ENCODE measurements around the gene SRF. TPM values are rescaled to one million over a fixed set of nuclear protein-coding genes. Genes with fewer than 3 reads are reported as not detected.

Gene SRF
- total RNA-seq, 1 donor from 2014 or later: 77.6 TPM

- intact Hi-C loops (cut with DNase I): no loop called here
- no peak for DNase-seq (ENCODE audit: missing footprints)
- ATAC-seq: no peak
Measured at GRCh38 chr6:43203029-43203717, 32.1 kb downstream of the SRF start.

DNA sequence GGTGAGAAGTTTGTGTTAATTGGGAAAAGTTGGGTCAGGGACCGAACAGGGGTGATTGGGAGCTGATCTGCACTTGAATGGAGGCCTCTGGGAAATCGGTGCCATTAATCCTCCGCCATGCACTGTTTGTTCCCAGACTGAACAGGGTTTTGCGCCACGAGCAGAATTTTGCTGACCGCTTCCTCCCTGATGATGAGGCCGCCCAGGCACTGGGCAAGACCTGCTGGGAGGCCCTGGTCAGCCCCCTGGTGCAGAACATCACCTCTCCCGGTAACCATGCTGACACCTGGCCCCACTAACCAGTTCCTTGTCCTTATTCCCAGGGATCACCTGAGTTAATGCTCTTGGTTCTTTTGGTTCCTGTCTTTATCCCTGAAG lies 32.6 kb downstream of the SRF start:
- DNase-seq (ENCODE audit: missing footprints) (no peak), ATAC-seq (no peak)
- intact Hi-C loops (cut with DNase I): no loop called here

GRCh38 chr6:43204271-43205105 lies 33.4 kb downstream of the SRF start:
- intact Hi-C loops (cut with DNase I): no loop called here
- DNase-seq (ENCODE audit: missing footprints) (no peak), ATAC-seq (no peak)

GRCh38 chr6:43205849-43206248 lies 34.8 kb downstream of the SRF start:
- ATAC-seq (no peak), DNase-seq (ENCODE audit: missing footprints) (no peak)
- intact Hi-C loops (cut with DNase I): no loop called here

DNA sequence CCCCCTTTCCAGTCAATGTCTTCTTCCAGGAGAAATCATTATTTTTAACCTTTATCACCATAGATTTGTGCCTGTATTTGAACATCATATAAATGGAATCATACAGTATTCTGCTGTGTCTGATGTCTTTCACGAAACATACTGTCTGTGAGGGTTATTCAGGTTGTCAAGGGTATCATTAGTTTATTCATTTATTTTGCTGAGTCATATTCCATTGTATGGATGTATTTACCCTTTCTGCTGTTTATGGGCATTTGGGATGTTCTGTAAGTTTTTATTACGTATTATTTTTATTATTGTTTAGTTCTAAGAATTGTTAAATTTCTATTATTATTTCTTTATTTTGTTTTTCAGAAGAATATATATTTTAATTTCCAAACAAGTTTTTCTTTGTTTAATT lies 36.2 kb downstream of the SRF start:
- intact Hi-C loops (cut with DNase I): no loop called here
- ATAC-seq: no peak
- DNase-seq (ENCODE audit: missing footprints): no peak

GRCh38 chr6:43211955-43212354 lies 40.9 kb downstream of the SRF start:
- no peak for DNase-seq (ENCODE audit: missing footprints)
- intact Hi-C loops (cut with DNase I): no loop called here
- no peak for ATAC-seq

- ATAC-seq: no peak
- DNase-seq (ENCODE audit: missing footprints): no peak
- intact Hi-C loops (cut with DNase I): no loop called here
Measured at GRCh38 chr6:43213431-43213830, 42.4 kb downstream of the SRF start.

DNA sequence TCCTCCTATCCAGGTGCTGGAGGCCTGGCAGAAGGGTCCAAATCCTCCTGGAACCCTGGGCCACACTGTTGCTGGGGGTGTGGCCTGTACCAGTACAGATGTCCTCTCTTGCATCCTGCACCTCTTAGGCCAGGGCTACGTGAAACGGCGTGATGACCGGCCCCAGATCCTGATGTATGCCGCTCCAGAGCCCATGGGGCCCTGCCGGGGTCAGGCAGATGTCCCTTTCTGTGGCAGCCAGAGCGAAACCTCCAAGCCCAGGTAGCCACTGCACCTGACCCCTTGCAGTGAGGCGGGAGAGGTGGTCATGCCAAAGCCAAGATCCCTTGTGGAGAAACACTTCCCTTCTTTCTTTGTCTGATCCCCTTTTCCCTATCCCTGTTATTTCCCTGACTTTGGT lies 44.0 kb downstream of the SRF start:
- intact Hi-C loops (cut with DNase I): no loop called here
- DNase-seq (ENCODE audit: missing footprints): no peak
- ATAC-seq: no peak

DNA sequence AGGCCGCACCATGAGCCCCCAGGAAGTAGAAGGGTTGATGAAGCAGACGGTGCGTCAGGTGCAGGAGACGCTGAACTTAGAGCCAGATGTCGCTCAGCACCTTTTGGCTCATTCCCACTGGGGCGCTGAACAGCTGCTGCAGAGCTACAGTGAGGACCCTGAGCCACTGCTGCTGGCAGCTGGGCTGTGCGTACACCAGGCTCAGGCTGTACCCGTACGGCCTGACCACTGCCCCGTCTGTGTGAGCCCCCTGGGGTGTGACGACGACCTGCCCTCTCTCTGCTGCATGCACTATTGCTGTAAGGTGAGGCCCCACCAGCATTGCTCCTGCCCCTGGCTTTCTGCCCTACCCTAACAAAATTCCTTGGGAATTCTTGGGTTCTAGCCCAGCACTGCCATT lies 45.1 kb downstream of the SRF start:
- intact Hi-C loops (cut with DNase I): no loop called here
- no peak for ATAC-seq
- no peak for DNase-seq (ENCODE audit: missing footprints)

DNA sequence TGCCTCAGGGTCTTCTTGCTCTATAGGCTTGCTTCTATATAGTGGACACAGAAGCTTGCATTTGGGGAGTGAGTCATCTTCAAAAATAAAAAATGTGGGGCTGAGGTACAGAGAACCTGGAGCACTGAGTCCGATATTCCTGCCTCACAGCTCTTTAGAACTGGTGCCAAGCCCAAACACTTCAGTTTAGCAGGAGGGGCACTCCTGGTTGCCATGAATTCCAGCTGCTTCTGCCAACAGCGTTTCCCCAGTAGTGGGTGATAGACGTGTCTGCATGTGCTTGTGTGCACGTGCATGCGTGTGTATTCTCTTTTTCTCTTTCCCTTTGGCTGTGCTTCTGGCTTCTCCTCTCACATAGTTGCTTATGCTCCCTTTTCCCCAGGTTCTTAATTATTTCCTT lies 46.3 kb downstream of the SRF start:
- ATAC-seq: no peak
- no peak for DNase-seq (ENCODE audit: missing footprints)
- intact Hi-C loops (cut with DNase I): no loop called here

- no peak for ATAC-seq
Measured at GRCh38 chr6:43219119-43219518, 48.0 kb downstream of the SRF start.

GRCh38 chr6:43219814-43220213 lies 48.7 kb downstream of the SRF start:
- no peak for DNase-seq (ENCODE audit: missing footprints)
- intact Hi-C loops (cut with DNase I): no loop called here
- ATAC-seq: no peak

More at GRCh38 chr6:43219119-43219518, 48.0 kb downstream of the SRF start:
- intact Hi-C loops (cut with DNase I): no loop called here
- no peak for DNase-seq (ENCODE audit: missing footprints)

- no peak for DNase-seq (ENCODE audit: missing footprints)
- intact Hi-C loops (cut with DNase I): no loop called here
- no peak for ATAC-seq
Measured at GRCh38 chr6:43220439-43220951, 49.4 kb downstream of the SRF start.

DNA sequence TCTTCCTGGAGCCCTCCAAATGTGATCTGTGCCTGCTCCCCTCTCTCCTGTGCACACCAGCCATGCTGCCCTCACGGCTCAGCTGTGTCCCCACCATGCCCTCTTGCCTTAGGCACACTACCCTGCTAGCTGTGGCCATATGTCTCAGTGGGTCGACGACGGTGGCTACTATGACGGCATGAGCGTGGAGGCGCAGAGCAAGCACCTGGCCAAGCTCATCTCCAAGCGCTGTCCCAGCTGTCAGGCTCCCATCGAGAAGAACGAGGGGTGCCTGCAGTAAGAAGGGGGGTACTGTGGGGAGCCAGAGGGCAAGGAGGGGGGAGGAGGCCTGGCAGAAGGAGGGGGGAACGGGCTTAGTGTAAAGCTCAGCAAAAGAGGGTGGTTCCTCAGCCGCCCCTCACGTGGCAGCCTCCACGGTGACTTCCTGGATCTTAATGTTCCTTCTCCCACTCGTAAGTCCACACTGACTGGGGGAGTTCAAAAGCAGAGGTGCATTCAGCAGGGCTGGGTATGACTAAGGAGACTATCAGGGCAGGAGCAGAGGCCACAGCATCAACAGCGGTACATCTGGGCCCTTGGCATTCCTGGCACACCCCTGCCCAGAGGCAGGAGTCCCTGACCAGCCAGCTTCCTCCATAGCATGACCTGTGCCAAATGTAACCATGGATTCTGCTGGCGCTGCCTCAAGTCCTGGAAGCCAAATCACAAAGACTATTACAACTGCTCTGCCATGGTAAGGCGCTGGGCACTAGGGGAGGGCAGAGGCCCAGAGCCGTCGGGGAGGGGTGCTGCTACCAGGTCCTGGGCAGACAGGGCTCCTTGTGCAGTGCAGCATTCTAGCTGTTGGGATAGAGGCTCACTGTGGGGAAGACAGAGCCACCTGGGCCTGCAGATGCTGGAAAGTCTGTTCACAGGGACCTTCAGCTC lies 50.2 kb downstream of the SRF start:
- intact Hi-C loops (cut with DNase I): no loop called here
- ATAC-seq (peak; percentile 23), DNase-seq (ENCODE audit: missing footprints) (peak; percentile 34)

GRCh38 chr6:43222418-43223059 lies 51.5 kb downstream of the SRF start:
- DNase-seq (ENCODE audit: missing footprints) (peak; percentile 33), ATAC-seq (no peak)
- intact Hi-C loops (cut with DNase I): no loop called here

DNA sequence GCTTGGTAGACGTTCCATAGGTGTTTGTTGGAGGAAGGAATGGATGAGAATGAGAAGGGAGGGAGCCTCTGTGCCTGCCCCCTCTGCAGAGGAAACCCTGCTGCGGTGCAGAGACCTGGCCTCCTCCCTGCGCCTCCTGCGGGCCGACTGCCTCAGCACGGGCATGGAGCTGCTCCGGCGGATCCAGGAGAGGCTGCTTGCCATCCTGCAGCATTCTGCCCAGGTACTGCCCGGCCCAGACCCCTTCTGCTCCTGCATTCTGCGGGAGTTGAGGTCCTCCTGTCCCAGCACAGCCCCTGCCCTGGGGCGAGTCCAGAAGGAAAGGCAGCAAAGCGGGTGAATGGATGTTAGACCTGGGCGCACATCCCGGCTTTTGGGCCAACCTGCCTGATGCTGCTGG lies 52.1 kb downstream of the SRF start:
- intact Hi-C loops (cut with DNase I): no loop called here
- DNase-seq (ENCODE audit: missing footprints): peak; percentile 47
- ATAC-seq: no peak

DNA sequence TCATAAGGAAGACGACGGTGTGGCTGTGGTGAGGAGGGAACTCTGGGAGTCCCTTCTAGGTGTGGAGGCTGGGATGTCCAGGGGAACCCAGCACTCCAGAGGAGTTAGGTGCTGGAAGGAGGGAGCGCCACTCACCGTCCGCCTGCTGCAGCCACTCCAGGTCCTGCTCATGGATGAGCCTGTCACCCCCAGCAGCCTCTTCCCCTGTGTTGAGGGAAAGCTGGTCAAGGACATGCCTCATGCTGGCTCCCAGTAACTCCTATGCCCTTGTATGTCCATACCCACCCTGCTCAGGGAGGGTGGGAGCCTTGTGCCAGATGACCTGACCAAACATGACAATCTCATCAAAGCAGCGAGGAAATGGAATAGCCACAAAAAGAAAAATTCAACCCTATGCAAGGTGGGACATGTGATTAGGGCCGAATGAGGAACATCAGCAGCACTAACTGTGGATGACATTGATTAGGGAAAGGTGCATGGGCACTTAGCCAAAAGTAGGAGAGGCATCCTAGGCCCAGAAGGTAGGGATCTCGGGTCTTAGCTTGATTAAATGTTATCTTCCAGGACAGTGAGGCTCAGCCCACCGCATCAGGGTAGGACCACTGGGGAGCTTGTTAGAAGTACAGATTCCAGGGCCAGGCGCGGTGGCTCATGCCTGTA lies 55.3 kb downstream of the SRF start:
- DNase-seq (ENCODE audit: missing footprints): no peak
- no peak for ATAC-seq
- intact Hi-C loops (cut with DNase I): no loop called here

Measured in Right ventricle myocardium inferior (tissue), 1 donor.